ENCODE measurements around the gene SLC5A2. TPM values are rescaled to one million over a fixed set of nuclear protein-coding genes. Genes with fewer than 3 reads are reported as not detected.
"Not testable (repeated sequence)": the region's sequence is repeated elsewhere in the genome, so short reads cannot be mapped to it uniquely, and the experiment has no call there.

SLC5A2 gene
- total RNA-seq, 4 donors from 2014 or later: not detected

- no peaks in the 10 kb centered on the region for H3K4me1 ChIP-seq
- no peak for DNase-seq
- TF ChIP-seq POLR2A (IDR thresholded peaks at IDR 0.05): no peak
- TF ChIP-seq, protein P1, sequence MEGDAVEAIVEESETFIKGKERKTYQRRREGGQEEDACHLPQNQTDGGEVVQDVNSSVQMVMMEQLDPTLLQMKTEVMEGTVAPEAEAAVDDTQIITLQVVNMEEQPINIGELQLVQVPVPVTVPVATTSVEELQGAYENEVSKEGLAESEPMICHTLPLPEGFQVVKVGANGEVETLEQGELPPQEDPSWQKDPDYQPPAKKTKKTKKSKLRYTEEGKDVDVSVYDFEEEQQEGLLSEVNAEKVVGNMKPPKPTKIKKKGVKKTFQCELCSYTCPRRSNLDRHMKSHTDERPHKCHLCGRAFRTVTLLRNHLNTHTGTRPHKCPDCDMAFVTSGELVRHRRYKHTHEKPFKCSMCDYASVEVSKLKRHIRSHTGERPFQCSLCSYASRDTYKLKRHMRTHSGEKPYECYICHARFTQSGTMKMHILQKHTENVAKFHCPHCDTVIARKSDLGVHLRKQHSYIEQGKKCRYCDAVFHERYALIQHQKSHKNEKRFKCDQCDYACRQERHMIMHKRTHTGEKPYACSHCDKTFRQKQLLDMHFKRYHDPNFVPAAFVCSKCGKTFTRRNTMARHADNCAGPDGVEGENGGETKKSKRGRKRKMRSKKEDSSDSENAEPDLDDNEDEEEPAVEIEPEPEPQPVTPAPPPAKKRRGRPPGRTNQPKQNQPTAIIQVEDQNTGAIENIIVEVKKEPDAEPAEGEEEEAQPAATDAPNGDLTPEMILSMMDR (IDR thresholded peaks at IDR 0.05): no peak
- peaks cover 0 to 7% (median 0%) of the 10 kb centered on the region in 4 donors for H3K27me3 ChIP-seq
- H3K9me3 ChIP-seq: no peaks in the 10 kb centered on the region
- intact Hi-C loops (cut with DNase I): no loop called here
- no peaks in the 10 kb centered on the region for H3K36me3 ChIP-seq
- H3K27ac ChIP-seq: no peak overlapping the region
- H3K4me3 ChIP-seq: no peak overlapping the region
- 68 to 92% methylated on average over 3 to 6 of the region's 6 CpGs for WGBS, 2 donors
Measured at GRCh38 chr16:31522071-31522470, 39.1 kb downstream of the SLC5A2 start.

GRCh38 chr16:31523768-31524167 is 40.8 kb downstream of the SLC5A2 start:
- H3K36me3 ChIP-seq; intact Hi-C loops (cut with DNase I); H3K4me3 ChIP-seq; H3K4me1 ChIP-seq; DNase-seq; H3K27ac ChIP-seq; H3K9me3 ChIP-seq: not testable (repeated sequence)
- 67 to 71% methylated on average over 1 of the region's 6 CpGs for WGBS, 2 donors
- H3K27me3 ChIP-seq: peaks cover 0 to 24% (median 0%) of the 10 kb centered on the region in 4 donors

GRCh38 chr16:31525113-31525512 is 42.2 kb downstream of the SLC5A2 start:
- H3K4me1 ChIP-seq: peaks cover 0 to 18% (median 3%) of the 10 kb centered on the region in 3 donors
- no peak for TF ChIP-seq POLR2A (IDR thresholded peaks at IDR 0.05)
- TF ChIP-seq, protein P1 (IDR thresholded peaks at IDR 0.05): no peak

GRCh38 chr16:31527734-31528274 is 44.9 kb downstream of the SLC5A2 start, which contains the start of gene AHSP:
TSS of gene AHSP (plus strand) at chr16:31527900. CDS start at chr16:31528140, 240 bp downstream.
- Histone ChIP-seq H3K27ac (no peak within 1 kb of the TSS), H3K4me3 (peak within 1 kb of the TSS in 2 of 4 donors; percentile 47 to 64), H3K4me1 (peaks cover 0 to 19% (median 3%) of the 10 kb centered on the region in 3 donors), H3K27me3 (peaks cover 0 to 58% (median 0%) of the 10 kb centered on the region in 4 donors), H3K9me3 (no peaks in the 10 kb centered on the region), H3K36me3 (no peaks in the 10 kb centered on the region)
- no peak for DNase-seq
- intact Hi-C loops (cut with DNase I): no loop called here
- WGBS, 2 donors: 55 to 59% methylated on average over 5 to 6 of the region's 6 CpGs
- TF ChIP-seq, protein P1 (IDR thresholded peaks at IDR 0.05): no peak
- TF ChIP-seq POLR2A (IDR thresholded peaks at IDR 0.05): no peak

More at GRCh38 chr16:31525113-31525512, 42.2 kb downstream of the SLC5A2 start:
- Histone ChIP-seq H3K4me3 (no peak overlapping the region), H3K9me3 (no peaks in the 10 kb centered on the region), H3K36me3 (no peaks in the 10 kb centered on the region), H3K27ac (no peak overlapping the region), H3K27me3 (peaks cover 0 to 37% (median 0%) of the 10 kb centered on the region in 4 donors)
- WGBS, 2 donors: 79 to 97% methylated on average over 3 of the region's 3 CpGs
- intact Hi-C loops (cut with DNase I): no loop called here
- no peak for DNase-seq

- TF ChIP-seq POLR2A (IDR thresholded peaks at IDR 0.05): no peak
- TF ChIP-seq, protein P1 (IDR thresholded peaks at IDR 0.05): no peak
- no peaks in the 10 kb centered on the region for H3K36me3 ChIP-seq
- H3K27ac ChIP-seq: no peak overlapping the region
- peak overlapping the region in 3 of 4 donors; percentile 32 to 64 (median 47) for H3K4me3 ChIP-seq
- H3K9me3 ChIP-seq: no peaks in the 10 kb centered on the region
- intact Hi-C loops (cut with DNase I): no loop called here
- DNase-seq: no peak
- peaks cover 0 to 66% (median 0%) of the 10 kb centered on the region in 4 donors for H3K27me3 ChIP-seq
- WGBS, 2 donors: 37 to 44% methylated on average over 7 to 10 of the region's 11 CpGs
- peaks cover 0 to 19% (median 3%) of the 10 kb centered on the region in 3 donors for H3K4me1 ChIP-seq
Measured at GRCh38 chr16:31528523-31529107, 45.7 kb downstream of the SLC5A2 start.
